Endodermal cell (in vitro differentiated cells): ENCODE results near the gene STAC. TPM values are rescaled to one million over a fixed set of nuclear protein-coding genes. Genes with fewer than 3 reads are reported as not detected.

Source experiments
- DNase-seq: peaks from one replicate; pipeline ENCODE4 v3.0.0-alpha.2; 2017
- H3K27ac ChIP-seq: 2 replicates; pipeline ENCODE4 v1.5.1; 2013; ENCODE audit warnings: mild to moderate bottlenecking, low read depth, low read length, moderate library complexity
- H3K27me3 ChIP-seq: 2 replicates; pipeline ENCODE4 v1.6.1; 2013; ENCODE audit warnings: mild to moderate bottlenecking, low read length, moderate library complexity; ENCODE audit not compliant: insufficient read depth, control insufficient read depth, poor library complexity, severe bottlenecking
- H3K36me3 ChIP-seq: 2 replicates; pipeline ENCODE4 v1.7.0; 2013; ENCODE audit warnings: mild to moderate bottlenecking, low read length, moderate library complexity; ENCODE audit not compliant: control insufficient read depth, insufficient read depth
- H3K4me1 ChIP-seq: one replicate; pipeline ENCODE4 v1.7.0; 2013; ENCODE audit warnings: low read length; ENCODE audit not compliant: control insufficient read depth, insufficient read depth
- H3K4me3 ChIP-seq: 2 replicates; pipeline ENCODE4 v1.5.1; 2013; ENCODE audit warnings: mild to moderate bottlenecking, low read length, moderate library complexity
- H3K9ac ChIP-seq: 2 replicates; pipeline ENCODE4 v1.6.1; 2013; ENCODE audit warnings: mild to moderate bottlenecking, low read length, moderate library complexity; ENCODE audit not compliant: poor library complexity, severe bottlenecking; ENCODE audit errors: extremely low read depth
- H3K9me3 ChIP-seq: 2 replicates; pipeline ENCODE4 v1.6.1; 2013; ENCODE audit warnings: mild to moderate bottlenecking, low read length, moderate library complexity; ENCODE audit not compliant: control insufficient read depth
- H3K27ac Mint-ChIP-seq: 2 replicates; pipeline ENCODE4 v1.8.0; 2020; ENCODE audit warnings: mixed read lengths
- H3K27me3 Mint-ChIP-seq: 2 replicates; pipeline ENCODE4 v1.8.0; 2021; ENCODE audit warnings: mild to moderate bottlenecking, mixed read lengths; ENCODE audit not compliant: insufficient read depth
- H3K36me3 Mint-ChIP-seq: 2 replicates; pipeline ENCODE4 v1.8.0; 2020; ENCODE audit warnings: low read depth, mixed read lengths
- H3K4me1 Mint-ChIP-seq: 2 replicates; pipeline ENCODE4 v1.8.0; 2020; ENCODE audit warnings: mixed read lengths
- H3K4me3 Mint-ChIP-seq: 2 replicates; pipeline ENCODE4 v1.8.0; 2020; ENCODE audit warnings: mild to moderate bottlenecking, moderate library complexity, mixed read lengths
- H3K9me3 Mint-ChIP-seq: 2 replicates; pipeline ENCODE4 v1.8.0; 2020; ENCODE audit warnings: mild to moderate bottlenecking, mixed read lengths
- CTCF ChIP-seq: fragments of 200-600 bp; sonication (generic); conservative IDR thresholded peaks from 2 replicates; pipeline ENCODE4 v1.5.0; 2021; ENCODE audit warnings: antibody characterized with exemption, mild to moderate bottlenecking
- WGBS, 2 experiments: methylation state at CpG; one replicate each; pipeline versions ENCODE4 v1.1.5 to v1.1.7; 2013; ENCODE audit warnings: missing lambda C conversion rate in 2 of 2, mixed read lengths in 1 of 2; ENCODE audit not compliant: insufficient coverage in 1 of 2, insufficient read length in 1 of 2; 5-methylcytosine and 5-hydroxymethylcytosine counted together
- total RNA-seq, 2 donors: library from RNA; stranded (reverse); fragmentation: NEBNext Ultra II Directional in 1 of 2; extraction: Animal tissue kit (Norgen Biotek cat#: 25700) in 1 of 2; gene quantifications; 2 replicates in 1 of 2; 3 replicates in 1 of 2; pipeline ENCODE4 v1.2.1, GENCODE V29; 2021

STAC gene
- total RNA-seq, 2 donors from 2014 or later = 0.80 to 1.2 TPM

GRCh38 chr3:36373084-36373483, 7.2 kb upstream of the STAC start:
- H3K9ac ChIP-seq = no peak overlapping the region
- Mint-ChIP-seq H3K27me3 (peaks cover 4% of the 10 kb centered on the region), H3K9me3 (no peaks in the 10 kb centered on the region), H3K27ac (no peak overlapping the region), H3K4me3 (no peak overlapping the region), H3K36me3 (no peaks in the 10 kb centered on the region), H3K4me1 (no peaks in the 10 kb centered on the region)
- H3K27ac ChIP-seq = no peak overlapping the region
- no peak for DNase-seq
- no peaks in the 10 kb centered on the region for H3K9me3 ChIP-seq
- no peak overlapping the region for H3K4me3 ChIP-seq
- TF ChIP-seq CTCF = no peak
- H3K4me1 ChIP-seq = no peaks in the 10 kb centered on the region
- no peaks in the 10 kb centered on the region for H3K27me3 ChIP-seq
- no peaks in the 10 kb centered on the region for H3K36me3 ChIP-seq

DNA sequence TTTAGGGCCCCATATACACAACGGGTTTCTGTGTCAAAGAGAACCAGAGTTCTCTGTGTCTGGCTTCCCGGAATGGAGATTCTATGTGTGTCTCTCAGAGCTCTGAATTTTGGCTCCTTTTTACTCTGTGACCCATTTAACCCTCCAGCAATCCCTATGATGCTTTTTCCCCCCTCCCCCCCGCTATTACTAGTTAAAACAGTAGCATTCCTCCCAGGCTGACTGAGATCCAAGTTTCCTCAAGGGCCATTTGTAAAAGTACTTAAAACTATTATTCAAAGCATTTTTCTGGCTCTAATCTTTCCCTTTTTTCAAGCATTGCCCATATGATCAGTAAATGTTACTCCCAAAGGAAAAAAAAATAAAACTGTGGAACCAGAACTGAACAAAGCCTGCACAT, 6.6 kb upstream of the STAC start:
- Mint-ChIP-seq H3K36me3 (no peaks in the 10 kb centered on the region), H3K4me3 (no peak overlapping the region), H3K9me3 (no peaks in the 10 kb centered on the region), H3K27ac (no peak overlapping the region), H3K4me1 (no peaks in the 10 kb centered on the region), H3K27me3 (peaks cover 9% of the 10 kb centered on the region)
- DNase-seq = no peak
- no peak overlapping the region for H3K9ac ChIP-seq
- H3K36me3 ChIP-seq = no peaks in the 10 kb centered on the region
- TF ChIP-seq CTCF = no peak
- no peak overlapping the region for H3K27ac ChIP-seq
- WGBS, 2 experiments = 90 to 100% methylated on average over 2 to 3 of the region's 3 CpGs
- no peak overlapping the region for H3K4me3 ChIP-seq
- peaks cover 5% of the 10 kb centered on the region for H3K27me3 ChIP-seq
- no peaks in the 10 kb centered on the region for H3K4me1 ChIP-seq
- no peaks in the 10 kb centered on the region for H3K9me3 ChIP-seq

GRCh38 chr3:36379872-36380220, 458 bp upstream of the STAC start:
- no peaks in the 10 kb centered on the region for H3K36me3 Mint-ChIP-seq
- H3K27ac ChIP-seq = no peak overlapping the region
- TF ChIP-seq CTCF = no peak
- H3K9ac ChIP-seq = no peak overlapping the region
- DNase-seq = no peak
- peaks cover 48% of the 10 kb centered on the region for H3K27me3 Mint-ChIP-seq
- 36 to 41% methylated on average over 3 to 8 of the region's 8 CpGs for WGBS, 2 experiments
- no peak overlapping the region for H3K27ac Mint-ChIP-seq
- peaks cover 8% of the 10 kb centered on the region for H3K4me1 Mint-ChIP-seq
- H3K4me3 ChIP-seq = peak overlapping the region; percentile 76
- H3K4me3 Mint-ChIP-seq = peak overlapping the region; percentile 63
- no peaks in the 10 kb centered on the region for H3K36me3 ChIP-seq
- no peaks in the 10 kb centered on the region for H3K9me3 ChIP-seq
- H3K27me3 ChIP-seq = peaks cover 44% of the 10 kb centered on the region
- no peaks in the 10 kb centered on the region for H3K9me3 Mint-ChIP-seq
- H3K4me1 ChIP-seq = no peaks in the 10 kb centered on the region
